Activated B cell treated with CpG ODN at 0.5 μM for 24 hours (primary cell): ENCODE data around the gene PRKCE. TPM values are rescaled to one million over a fixed set of nuclear protein-coding genes. Genes with fewer than 3 reads are reported as not detected.

Source experiments
- ATAC-seq: fragments of 200-7000 bp; cut with Tn5 transposase; one replicate; pipeline ENCODE4 v1.10.0; 2021; ENCODE audit warnings: low read depth, mild to moderate bottlenecking, moderate library complexity
- CTCF ChIA-PET: fragments of 350-600 bp; sonication (Branson Sonifier 250); formaldehyde crosslinking; loops from one replicate; lab custom pipeline; 2021; ENCODE audit warnings: antibody characterized with exemption; lab: Charles Lee
- POLR2A ChIA-PET: fragments of 350-600 bp; sonication (Branson Sonifier 250); formaldehyde crosslinking; loops from one replicate; lab custom pipeline; 2021; ENCODE audit warnings: antibody characterized with exemption; lab: Charles Lee
- DNase-seq: peaks from one replicate; pipeline ENCODE4 v3.0.0; 2022
- H3K27ac Mint-ChIP-seq: one replicate; pipeline ENCODE4 v1.8.0; 2020; ENCODE audit warnings: mixed read lengths
- H3K27me3 Mint-ChIP-seq: one replicate; pipeline ENCODE4 v1.8.0; 2021; ENCODE audit warnings: mixed read lengths
- H3K36me3 Mint-ChIP-seq: one replicate; pipeline ENCODE4 v1.8.0; 2021; ENCODE audit warnings: low read depth, mixed read lengths
- H3K4me1 Mint-ChIP-seq: one replicate; pipeline ENCODE4 v1.8.0; 2021; ENCODE audit warnings: mixed read lengths
- H3K4me3 Mint-ChIP-seq: one replicate; pipeline ENCODE4 v1.8.0; 2020; ENCODE audit warnings: mild to moderate bottlenecking, mixed read lengths
- H3K9me3 Mint-ChIP-seq: one replicate; pipeline ENCODE4 v1.8.0; 2020; ENCODE audit warnings: mixed read lengths
- intact Hi-C: fragments of 100-400 bp; cut with micrococcal nuclease; formaldehyde crosslinking; loops from one replicate; pipeline ENCODE4 v1.15.1; 2024
- total RNA-seq: library from RNA; stranded (reverse); gene quantifications from 2 replicates; pipeline ENCODE4 v1.2.3, GENCODE V29; 2022
- TF ChIP-seq, protein P1 (sequence below): fragments of 200-600 bp; IDR thresholded peaks from one replicate; pipeline ENCODE4 v1.8.0; 2022; ENCODE audit warnings: antibody characterized with exemption, mild to moderate bottlenecking

PRKCE gene
- total RNA-seq, 1 donor from 2014 or later: 53.8 TPM

DNA sequence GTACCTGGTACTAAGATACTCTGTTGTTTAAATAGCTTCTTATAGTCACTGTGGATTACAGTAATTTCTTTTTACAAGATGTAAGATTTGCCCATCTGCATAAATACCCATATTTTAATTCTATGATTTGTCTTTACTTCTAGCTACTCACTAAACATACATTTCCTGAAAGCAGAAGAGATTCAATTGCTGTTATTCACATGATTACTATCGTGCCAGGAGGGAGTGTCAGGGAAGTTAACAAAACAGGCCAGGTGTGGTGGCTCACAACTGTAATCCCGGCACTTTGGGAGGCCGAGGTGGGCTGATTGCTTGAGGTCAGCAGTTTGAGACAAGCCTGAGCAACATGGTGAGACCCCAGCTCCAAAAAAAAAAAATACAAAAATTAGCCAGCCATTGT is 33.8 kb downstream of the PRKCE start:
- intact Hi-C loops: no loop called here
- ChIA-PET CTCF (interaction anchor here (1.1 to 1.7 kb wide), 2 partner anchors 33 to 35 kb away, joined by 3 to 4 read pairs; no protein-coding TSS in a partner anchor), POLR2A (interaction anchor here (1.4 kb wide), 1 partner anchor 44 kb away, joined by 3 read pairs; no protein-coding TSS in a partner anchor)
- H3K27ac Mint-ChIP-seq: no peak overlapping the region
- DNase-seq (no peak), ATAC-seq (no peak)
- no peaks in the 10 kb centered on the region for H3K9me3 Mint-ChIP-seq
- TF ChIP-seq, protein P1, sequence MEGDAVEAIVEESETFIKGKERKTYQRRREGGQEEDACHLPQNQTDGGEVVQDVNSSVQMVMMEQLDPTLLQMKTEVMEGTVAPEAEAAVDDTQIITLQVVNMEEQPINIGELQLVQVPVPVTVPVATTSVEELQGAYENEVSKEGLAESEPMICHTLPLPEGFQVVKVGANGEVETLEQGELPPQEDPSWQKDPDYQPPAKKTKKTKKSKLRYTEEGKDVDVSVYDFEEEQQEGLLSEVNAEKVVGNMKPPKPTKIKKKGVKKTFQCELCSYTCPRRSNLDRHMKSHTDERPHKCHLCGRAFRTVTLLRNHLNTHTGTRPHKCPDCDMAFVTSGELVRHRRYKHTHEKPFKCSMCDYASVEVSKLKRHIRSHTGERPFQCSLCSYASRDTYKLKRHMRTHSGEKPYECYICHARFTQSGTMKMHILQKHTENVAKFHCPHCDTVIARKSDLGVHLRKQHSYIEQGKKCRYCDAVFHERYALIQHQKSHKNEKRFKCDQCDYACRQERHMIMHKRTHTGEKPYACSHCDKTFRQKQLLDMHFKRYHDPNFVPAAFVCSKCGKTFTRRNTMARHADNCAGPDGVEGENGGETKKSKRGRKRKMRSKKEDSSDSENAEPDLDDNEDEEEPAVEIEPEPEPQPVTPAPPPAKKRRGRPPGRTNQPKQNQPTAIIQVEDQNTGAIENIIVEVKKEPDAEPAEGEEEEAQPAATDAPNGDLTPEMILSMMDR: no peak
- H3K27me3 Mint-ChIP-seq: no peaks in the 10 kb centered on the region
- no peak overlapping the region for H3K4me3 Mint-ChIP-seq
- H3K4me1 Mint-ChIP-seq: peaks cover 59% of the 10 kb centered on the region
- peaks cover 2% of the 10 kb centered on the region for H3K36me3 Mint-ChIP-seq

DNA sequence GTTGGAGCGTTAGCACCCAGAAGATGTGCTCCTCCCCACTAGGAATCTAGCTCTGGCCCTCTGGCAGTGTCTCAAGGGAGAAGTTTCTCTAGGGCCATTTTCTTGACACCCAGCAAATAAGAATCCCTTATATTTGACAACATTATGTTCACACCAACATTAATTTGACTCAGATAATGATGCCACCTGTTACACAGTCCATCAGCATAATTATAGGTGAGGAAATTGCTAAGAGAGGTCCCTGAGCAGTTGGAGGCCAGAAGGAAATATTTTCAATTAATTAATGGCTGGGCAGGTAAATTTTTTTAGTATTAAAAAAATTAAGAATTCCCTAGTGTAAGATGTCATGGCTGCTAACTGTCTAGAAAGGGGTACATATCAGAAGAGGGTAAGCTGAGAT is 36.5 kb downstream of the PRKCE start:
- Mint-ChIP-seq H3K9me3 (no peaks in the 10 kb centered on the region), H3K4me3 (no peak overlapping the region), H3K36me3 (peaks cover 2% of the 10 kb centered on the region), H3K4me1 (peaks cover 60% of the 10 kb centered on the region), H3K27ac (no peak overlapping the region), H3K27me3 (no peaks in the 10 kb centered on the region)
- DNase-seq (no peak), ATAC-seq (no peak)
- CTCF ChIA-PET: interaction anchor here (1.2 kb wide), 1 partner anchor 38 kb away, joined by 3 read pairs; no protein-coding TSS in a partner anchor
- POLR2A ChIA-PET: interaction anchor here (1.1 to 2.4 kb wide), 4 partner anchors 10 to 41 kb away, joined by 3 to 9 read pairs (median 8); partner anchors contain the start of gene PRKCE
- intact Hi-C loops: no loop called here
- TF ChIP-seq, protein P1: no peak

DNA sequence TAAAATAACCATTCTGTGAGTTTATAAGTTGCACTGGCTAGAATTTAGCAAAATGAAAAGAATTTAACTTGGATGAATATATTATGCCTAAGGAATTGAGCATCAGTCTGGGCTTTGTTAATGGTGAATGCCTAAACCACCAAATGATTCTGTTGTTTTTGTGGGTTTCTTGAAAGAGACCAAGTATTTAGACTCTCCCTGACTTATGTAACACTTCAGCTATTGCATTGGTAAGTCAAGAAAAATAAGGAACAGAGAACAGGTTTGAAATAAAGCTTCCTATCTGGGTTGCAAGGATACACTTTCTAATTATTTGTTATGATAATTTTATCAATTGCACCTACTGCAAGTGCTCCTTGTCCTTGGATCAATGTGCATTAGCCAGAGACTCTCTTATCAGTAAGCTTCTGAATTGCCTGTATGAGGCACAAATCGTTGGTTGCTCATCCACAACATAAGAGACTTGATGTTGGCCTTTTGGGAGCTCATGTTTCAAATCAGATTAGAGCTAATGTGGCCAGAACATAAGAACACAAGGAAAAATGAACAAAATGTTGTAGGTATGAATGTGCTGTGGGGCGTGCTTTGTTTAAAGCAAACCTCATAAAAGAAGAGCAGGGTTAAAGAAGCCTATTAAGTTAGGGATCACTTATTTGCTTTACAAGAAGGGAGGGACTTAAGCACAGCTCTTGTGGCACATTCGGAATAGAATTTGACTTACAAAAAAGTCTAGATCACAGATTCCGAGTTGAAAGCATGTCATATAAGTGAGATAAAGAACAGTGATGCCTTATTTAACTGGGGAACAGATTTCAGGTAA is 37.2 kb downstream of the PRKCE start:
- intact Hi-C loops: no loop called here
- no peak for DNase-seq
- H3K9me3 Mint-ChIP-seq: no peaks in the 10 kb centered on the region
- H3K4me1 Mint-ChIP-seq: peaks cover 54% of the 10 kb centered on the region
- POLR2A ChIA-PET: interaction anchor here (1.1 to 2.4 kb wide), 4 partner anchors 11 to 40 kb away, joined by 3 to 9 read pairs (median 8); partner anchors contain the start of gene PRKCE
- peaks cover 2% of the 10 kb centered on the region for H3K36me3 Mint-ChIP-seq
- H3K27ac Mint-ChIP-seq: peak overlapping the region; percentile 36
- ATAC-seq: no peak
- no peaks in the 10 kb centered on the region for H3K27me3 Mint-ChIP-seq
- CTCF ChIA-PET: interaction anchor here (0.9 to 1.2 kb wide), 2 partner anchors 36 to 39 kb away, joined by 3 read pairs; no protein-coding TSS in a partner anchor
- TF ChIP-seq, protein P1: no peak
- H3K4me3 Mint-ChIP-seq: peak overlapping the region; percentile 8

DNA sequence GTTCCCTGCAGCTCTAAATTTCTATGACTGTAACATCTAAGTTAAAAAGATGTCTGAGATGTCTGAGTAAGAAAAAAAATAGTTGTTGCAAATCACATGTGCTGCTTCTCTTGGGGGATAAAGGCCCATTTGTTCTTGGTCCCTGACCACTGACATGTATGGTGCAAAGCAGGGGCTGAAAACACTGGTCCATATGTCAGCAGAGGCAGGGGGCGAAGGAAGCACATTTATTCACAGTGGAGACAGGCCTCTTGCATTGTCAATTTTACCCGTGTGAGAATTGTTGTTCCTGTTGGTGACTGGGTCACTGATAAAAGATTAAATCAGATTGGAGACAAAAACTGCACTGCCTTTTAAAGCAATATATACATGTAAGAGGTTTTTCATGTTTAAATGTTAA is 38.8 kb downstream of the PRKCE start:
- CTCF ChIA-PET: interaction anchor here (0.7 to 2.7 kb wide), 3 partner anchors 39 to 246 kb away, joined by 3 to 11 read pairs (median 3); no protein-coding TSS in a partner anchor
- H3K4me3 Mint-ChIP-seq: peak overlapping the region; percentile 46
- H3K27me3 Mint-ChIP-seq: no peaks in the 10 kb centered on the region
- no peaks in the 10 kb centered on the region for H3K9me3 Mint-ChIP-seq
- ATAC-seq (no peak), DNase-seq (no peak)
- intact Hi-C loops: loop anchor here (2.0 kb wide), 1 partner anchor 89 kb away; no protein-coding TSS in a partner anchor
- peak overlapping the region; percentile 83 for H3K27ac Mint-ChIP-seq
- H3K36me3 Mint-ChIP-seq: peaks cover under 1% of the 10 kb centered on the region
- POLR2A ChIA-PET: interaction anchor here (1.3 to 2.4 kb wide), 3 partner anchors 37 to 39 kb away, joined by 3 to 15 read pairs (median 9); no protein-coding TSS in a partner anchor
- H3K4me1 Mint-ChIP-seq: peaks cover 48% of the 10 kb centered on the region
- TF ChIP-seq, protein P1: no peak
